Spleen (tissue), 7 donors: ENCODE measurements around the gene CHRNA3.

Experiments
- CTCF ChIP-seq, 11 experiments: fragments of 200-600 bp in 7 of 11; fragments of 450-650 bp in 4 of 11; sonication (generic) in 4 of 11; IDR thresholded peaks in 8 of 11; conservative IDR thresholded peaks in 3 of 11; 1 replicate in 7 of 11; 2 replicates in 4 of 11; pipeline versions ENCODE4 v1.4.0 to v1.8.0; 2016 to 2021; ENCODE audit warnings: antibody characterized with exemption in 11 of 11, inconsistent platforms in 4 of 11, mild to moderate bottlenecking in 1 of 11
- POLR2A ChIP-seq, 3 donors: fragments of 450-650 bp; IDR thresholded peaks; one replicate each; pipeline ENCODE4 v1.5.1; 2017; ENCODE audit warnings: antibody characterized with exemption in 3 of 3, mild to moderate bottlenecking in 1 of 3
- POLR2AphosphoS5 ChIP-seq, 3 donors: sonication (generic); formaldehyde crosslinking; IDR thresholded peaks; one replicate each; pipeline ENCODE4 v1.5.1; 2017; ENCODE audit warnings: antibody characterized with exemption in 3 of 3
- donor health status: DM: no; HTN: no; CAD: no; lungs with moderate emphysema.
- donor health status: DM: no; HTN: no; CAD: no.
- donor health status: DM: no; HTN: no; CAD: no.

GRCh38 chr15:78605201-78605600 is 15.6 kb downstream of the CHRNA3 start:
- TF ChIP-seq CTCF (IDR thresholded peaks at IDR 0.05 in 8 of 11, conservative IDR thresholded peaks at IDR 0.05 in 3 of 11) (no peak), POLR2A (IDR thresholded peaks at IDR 0.05) (no peak), POLR2AphosphoS5 (IDR thresholded peaks at IDR 0.05) (no peak)
